HG03457 (cell line): ENCODE data around the gene HTT-AS.

ENCODE experiments used
- ATAC-seq: cut with Tn5 transposase; IDR thresholded peaks from one replicate; pipeline ENCODE4 v1.9.1; 2021; ENCODE audit warnings: moderate number of reproducible peaks; ENCODE audit not compliant: unreplicated experiment

The HTT-AS gene

GRCh38 chr4:3031357-3032082 lies 42.8 kb downstream of the HTT-AS start:
- ATAC-seq = no peak

GRCh38 chr4:3030566-3031356 lies 43.6 kb downstream of the HTT-AS start:
- ATAC-seq = no peak

GRCh38 chr4:3029464-3029863 lies 44.9 kb downstream of the HTT-AS start:
- ATAC-seq = no peak

GRCh38 chr4:3026540-3026939 lies 47.8 kb downstream of the HTT-AS start:
- ATAC-seq = no peak

GRCh38 chr4:3025881-3026280 lies 48.5 kb downstream of the HTT-AS start:
- no peak for ATAC-seq

GRCh38 chr4:3022651-3023050 lies 51.7 kb downstream of the HTT-AS start:
- no peak for ATAC-seq

- ATAC-seq = no peak
Observed at GRCh38 chr4:3022112-3022511, 52.2 kb downstream of the HTT-AS start.

GRCh38 chr4:3021627-3022026 lies 52.7 kb downstream of the HTT-AS start:
- no peak for ATAC-seq

- ATAC-seq = no peak
Observed at GRCh38 chr4:3021127-3021526, 53.2 kb downstream of the HTT-AS start.

- ATAC-seq = no peak
Observed at GRCh38 chr4:3019145-3019846, 55.0 kb downstream of the HTT-AS start.

GRCh38 chr4:3017504-3017903 lies 56.8 kb downstream of the HTT-AS start:
- ATAC-seq = no peak

- no peak for ATAC-seq
Observed at GRCh38 chr4:3016961-3017360, 57.4 kb downstream of the HTT-AS start.

- no peak for ATAC-seq
Observed at GRCh38 chr4:3013839-3014350, 60.4 kb downstream of the HTT-AS start.
